ENCODE results near the gene WWC2.
"Not testable (repeated sequence)": the region's sequence is repeated elsewhere in the genome, so short reads cannot be mapped to it uniquely, and the experiment has no call there.

The WWC2 gene

DNA sequence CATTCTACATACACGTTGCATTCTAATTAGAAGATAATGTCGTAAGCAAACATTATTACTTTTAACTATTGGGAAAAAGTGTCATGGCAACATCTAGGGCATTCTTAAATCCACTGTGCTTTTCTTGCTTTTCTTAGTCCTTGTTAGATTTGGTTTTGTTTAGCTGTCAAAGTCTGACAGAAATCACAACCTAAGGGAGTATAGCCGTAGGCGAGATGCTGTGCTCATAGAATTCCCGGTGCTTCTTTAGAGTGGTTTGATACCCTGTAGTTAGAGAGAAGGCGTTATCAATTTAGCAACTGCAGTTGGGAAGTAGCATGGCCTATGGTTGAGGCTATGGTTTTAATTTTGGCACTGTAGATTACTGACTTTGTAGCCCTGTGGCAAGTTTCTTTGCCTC is 45.7 kb downstream of the WWC2 start:
- no peak for DNase-seq

DNA sequence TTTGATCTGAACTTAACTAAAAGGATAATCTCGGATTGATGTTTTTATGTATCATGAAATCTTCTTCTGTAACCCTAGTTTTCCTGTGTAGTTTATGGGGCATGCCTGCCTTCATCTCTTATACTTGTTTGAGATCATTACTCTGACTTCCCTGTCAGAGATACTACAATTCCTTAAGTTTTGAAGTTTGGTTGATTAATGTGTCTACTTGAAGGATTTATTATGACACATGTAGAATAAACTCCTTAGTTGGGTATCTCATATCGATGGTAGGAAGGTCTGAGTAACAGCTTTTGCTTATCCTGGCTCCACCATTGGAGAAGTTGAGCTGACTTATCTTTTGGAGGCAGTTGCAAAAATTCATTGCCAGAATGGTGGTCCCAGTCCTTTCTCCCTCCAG is 46.7 kb downstream of the WWC2 start:
- no peak for DNase-seq

DNA sequence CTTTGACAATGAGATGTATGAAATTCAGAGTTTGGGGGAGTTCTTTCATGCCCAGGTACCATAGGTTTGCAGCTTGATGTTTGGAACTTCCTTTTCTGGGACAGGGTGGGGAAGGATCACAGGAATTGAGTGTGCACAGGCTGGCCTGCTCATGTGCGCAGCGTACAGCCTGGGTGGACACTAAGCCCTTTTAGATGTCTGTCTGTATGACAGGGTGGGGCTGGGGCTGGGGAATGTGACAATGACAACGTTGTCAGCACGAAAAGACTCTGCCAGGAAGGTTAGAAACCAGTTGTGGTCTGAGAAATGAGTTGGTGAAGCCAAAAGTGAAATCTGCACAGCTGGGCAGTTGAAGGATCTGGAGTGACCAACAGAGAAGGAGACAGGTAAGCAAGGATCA is 47.4 kb downstream of the WWC2 start:
- DNase-seq, result no peak

DNA sequence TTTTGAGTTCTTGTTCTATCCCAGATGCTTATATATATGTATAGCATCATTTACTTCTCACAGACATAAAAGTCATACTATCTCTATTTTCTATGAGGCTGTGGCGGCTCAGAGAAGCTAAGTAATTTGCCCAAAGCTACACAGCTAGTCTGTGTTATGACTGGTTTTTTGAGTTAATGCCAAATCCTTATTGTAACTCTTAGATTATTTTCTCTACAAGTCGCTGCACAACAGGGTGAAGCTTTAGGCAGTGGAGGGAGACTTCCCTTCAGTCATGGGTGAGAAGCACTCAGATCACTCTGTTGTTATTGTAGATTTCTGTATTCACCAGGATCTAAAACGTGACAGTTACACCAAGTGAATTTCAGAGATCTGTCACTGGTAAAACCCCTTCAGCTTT is 48.1 kb downstream of the WWC2 start:
- no peak for DNase-seq

DNA sequence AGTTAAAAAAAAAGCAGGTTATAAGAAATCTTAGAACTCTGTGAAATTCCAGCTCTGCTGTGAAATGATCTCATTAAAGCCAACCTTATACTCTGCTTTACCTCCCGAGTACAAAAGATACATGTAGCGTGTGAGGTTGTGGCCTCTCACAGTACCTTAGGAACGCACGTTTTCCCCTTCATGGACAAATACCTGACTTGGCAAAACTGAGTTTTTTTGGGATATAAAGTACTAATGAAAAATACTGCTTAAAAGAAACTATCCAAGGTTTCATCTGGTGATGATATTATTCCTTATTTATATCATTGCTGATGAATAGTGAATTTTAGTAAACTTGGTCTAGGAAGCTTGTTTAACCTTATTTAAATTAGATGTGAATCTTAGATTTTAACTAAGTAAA is 48.9 kb downstream of the WWC2 start:
- no peak for DNase-seq

DNA sequence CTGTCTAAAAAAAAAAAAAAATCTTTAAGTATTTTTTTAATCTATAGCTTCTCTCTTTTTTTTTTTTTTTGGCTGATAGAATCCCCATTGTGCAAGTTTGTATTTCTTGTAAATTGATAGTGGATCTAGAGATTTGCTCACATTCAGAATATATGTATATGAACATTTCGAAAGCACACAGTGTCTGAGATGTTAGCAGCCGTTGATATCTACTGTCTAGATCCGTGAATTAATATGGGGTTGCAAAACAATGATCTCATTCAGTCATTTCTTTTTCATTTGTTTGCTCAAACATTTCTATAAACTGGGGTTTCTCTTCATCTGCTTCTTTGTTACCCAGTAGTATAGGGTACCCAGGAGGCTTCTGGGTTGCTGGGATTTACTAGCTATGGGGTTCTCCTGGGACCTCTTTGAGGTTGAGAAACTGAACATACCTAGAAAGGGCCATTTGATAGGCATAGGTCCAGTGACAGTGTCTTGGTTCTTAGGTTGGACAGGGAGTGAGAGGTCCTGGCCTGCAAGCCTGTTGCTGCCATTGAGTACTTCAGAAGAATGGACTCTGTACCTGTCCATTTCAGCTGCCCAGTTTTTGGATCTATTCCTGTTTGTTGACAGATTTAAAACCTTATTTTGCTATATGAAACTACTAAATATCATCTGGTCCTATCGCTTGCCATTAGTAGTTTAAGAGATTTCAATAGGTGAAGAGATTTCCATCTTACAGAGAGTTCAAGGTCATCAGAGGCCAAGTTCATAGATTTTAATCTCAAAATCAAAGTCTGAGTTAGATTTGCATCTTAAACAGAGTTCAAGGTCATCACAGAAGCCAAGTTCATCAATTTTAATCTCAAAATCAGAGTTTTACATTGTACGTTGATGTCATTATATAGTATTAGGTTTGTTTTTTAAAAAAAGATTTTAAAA is 50.8 kb downstream of the WWC2 start:
- DNase-seq, result no peak

DNA sequence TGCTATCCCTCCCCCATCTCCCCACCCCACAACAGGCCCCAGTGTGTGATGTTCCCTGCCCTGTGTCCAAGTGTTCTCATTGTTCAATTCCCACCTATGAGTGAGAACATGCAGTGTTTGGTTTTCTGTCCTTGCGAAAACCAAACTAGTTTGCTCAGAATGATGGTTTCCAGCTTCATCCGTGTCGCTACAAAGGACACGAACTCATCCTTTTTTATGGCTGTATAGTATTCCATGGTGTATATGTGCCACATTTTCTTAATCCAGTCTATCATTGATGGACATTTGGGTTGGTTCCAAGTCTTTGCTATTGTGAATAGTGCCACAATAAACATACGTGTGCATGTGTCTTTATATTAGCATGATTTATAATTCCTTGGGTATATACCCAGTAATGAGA is 51.6 kb downstream of the WWC2 start:
- DNase-seq, result not testable (repeated sequence)

DNA sequence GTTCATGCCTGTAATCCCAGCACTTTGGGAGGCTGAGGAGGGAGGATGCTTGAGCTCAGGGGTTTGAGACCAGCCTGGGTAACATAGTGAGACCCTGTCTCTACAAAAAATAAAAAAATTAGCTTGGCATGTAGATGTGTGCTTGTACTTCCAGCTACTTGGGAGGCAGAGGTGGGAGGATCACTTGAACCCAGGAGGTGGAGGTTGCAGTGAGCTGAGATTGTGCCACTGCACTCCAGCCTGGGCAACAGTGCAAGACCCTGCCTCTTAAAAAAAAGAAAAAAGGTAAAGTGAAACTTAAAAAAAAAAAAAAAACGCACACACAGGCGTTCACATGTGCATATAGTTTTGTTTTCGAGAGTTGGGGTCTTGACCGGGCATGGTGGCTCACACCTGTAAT is 53.2 kb downstream of the WWC2 start:
- not testable (repeated sequence) for DNase-seq

DNA sequence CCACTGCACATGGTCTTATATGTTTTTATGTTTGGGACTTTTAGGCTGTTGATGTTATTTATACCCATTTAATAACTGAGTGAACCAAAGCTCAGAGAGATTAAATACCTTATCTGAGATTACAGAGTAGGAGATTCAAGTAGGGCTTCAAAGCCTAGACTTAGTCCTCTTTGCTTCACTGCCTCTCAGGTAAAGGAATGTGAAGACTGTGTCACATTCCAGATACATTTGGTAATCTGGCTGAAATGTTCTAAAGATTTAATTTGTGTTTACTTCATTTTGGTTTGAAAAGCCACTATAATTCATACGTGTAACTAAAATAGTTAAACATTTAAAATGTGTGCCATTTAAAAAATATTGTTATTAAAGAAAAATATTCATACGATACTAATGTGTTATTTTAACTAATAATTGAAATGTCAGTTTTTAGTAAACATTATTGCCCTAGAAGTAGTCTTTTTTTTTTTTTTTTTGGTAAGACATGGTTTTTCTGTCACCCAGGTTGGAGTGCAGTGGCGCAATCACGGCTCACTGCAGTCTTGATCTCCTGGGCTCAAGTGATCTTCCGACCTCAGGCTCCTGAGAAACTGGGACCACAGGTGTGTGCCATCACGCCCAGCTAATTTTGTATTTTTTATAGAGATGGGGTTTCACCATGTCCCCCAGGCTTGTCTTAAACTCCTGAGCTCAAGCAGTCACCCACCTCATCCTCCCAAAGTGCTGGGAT is 54.3 kb downstream of the WWC2 start:
- DNase-seq, result no peak

DNA sequence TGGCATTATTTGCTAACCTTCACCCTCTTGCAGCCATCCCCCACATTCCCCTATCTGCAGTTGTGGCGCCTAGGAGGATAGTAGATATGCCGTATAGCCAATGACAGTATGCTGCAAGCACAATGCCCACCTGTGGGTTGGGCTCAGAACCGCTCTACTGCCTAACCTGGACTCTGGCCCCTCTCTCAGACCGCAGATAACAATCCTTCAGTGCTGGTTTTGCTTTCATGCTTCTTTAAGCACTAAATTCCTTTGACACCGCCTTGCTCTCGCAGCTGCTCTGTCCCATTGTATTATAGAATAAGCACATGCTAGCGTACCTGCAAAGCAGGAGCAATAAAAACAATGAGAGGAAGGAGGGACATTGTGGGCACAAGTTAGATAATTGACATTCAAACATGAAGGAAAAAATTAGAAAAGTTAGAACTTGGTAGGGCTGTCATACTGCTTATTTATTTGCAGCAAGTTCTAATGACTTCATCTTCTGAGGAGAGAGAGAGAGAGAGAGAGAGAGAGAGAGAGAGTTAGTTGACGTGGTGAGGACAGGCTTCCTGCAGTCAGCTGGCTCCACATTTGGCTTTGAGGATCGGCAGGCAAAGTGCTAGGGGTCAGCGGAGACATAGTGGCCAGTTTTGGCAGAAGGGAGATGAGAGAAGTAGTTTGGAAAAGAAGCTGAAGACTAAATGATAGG is 55.8 kb downstream of the WWC2 start:
- no peak for DNase-seq

DNA sequence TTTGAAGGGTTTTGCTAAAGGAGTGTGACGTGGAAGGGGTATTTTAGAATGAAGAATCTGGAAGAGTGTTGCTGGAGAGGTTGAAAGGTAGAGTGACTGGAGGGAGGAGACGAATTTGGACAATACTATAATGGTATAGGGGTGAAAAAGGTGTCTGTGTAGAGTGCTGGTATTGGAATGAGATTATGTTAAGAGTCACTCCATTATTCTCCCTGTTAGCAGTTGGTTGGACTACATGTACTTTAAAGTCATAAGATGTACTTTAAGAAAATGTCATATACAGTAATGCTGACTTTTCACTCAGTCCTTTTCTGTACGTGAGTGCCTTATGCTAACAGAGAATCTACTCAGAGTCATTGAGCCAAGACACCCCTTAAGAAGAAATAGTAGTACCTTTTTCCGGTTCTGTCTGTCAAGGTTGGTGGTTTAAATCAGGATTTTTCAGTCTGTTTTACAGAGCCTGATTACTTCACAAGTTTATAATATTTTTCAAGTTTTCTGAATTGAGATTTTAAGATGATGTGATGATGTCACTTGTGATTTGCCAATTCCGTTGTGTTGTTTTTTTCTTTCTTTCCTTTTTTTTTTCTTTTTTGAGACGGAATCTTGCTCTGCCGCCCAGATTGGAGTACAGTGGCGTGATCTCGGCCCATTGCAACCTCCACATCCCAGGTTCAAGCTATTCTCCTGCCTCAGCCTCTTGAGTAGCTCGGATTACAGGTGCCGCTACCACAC is 56.6 kb downstream of the WWC2 start:
- DNase-seq, result no peak

DNA sequence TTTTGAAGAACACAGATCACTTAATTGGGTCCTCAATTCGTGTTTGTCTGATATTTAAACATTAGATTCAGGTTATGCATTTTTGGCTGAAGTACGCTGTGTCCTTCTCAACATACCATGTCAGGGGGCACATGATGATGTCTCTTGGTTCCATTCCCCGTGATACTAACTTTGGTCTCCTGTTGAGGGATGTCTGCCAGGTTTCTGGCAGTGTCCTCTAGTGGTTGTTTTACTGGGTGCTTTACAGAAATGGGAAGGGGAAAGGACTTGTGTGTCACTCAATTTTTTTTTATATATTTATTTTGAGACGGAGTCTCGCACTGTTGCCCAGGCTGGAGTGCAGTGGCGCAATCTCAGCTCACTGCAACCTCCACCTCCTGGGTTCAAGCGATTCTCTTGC is 58.2 kb downstream of the WWC2 start:
- DNase-seq, result no peak

DNA sequence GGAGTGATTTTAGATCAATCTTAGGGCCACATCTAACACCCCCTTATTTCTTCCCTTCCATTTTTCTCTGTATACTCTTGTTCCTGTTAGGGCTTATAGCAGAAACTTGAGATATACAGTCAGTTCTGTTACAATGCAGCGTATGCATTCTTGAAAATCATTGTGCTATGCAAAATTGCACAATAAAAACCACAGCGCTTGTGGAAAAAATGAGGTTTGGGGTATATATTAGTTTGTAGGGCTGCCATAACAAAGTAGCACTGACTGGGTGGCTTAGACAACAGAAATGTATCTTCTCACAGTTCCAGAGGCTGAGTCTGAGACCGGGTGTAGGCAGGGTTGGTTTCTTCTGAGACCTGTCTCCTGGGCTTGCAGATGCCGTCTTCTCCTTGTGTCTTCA is 59.0 kb downstream of the WWC2 start:
- DNase-seq, result no peak

DNA sequence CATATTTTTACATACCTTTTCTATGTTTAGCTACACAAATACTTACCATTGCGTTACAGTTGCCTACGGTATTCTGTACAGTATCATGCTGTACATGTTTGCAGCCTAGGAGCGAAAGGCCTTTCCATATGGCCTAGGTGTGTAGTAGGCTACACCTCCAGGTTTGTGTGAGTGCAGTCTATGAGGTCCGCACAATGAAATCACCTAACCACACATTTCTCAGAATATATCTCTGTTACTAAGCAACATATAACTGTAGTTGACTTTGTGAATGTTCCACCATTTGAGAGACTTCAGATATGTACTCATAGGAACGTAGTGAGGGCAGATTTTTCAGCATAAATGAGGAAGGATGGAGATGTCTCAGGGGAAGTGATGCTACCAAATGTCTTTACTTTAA is 62.6 kb downstream of the WWC2 start:
- no peak for DNase-seq

DNA sequence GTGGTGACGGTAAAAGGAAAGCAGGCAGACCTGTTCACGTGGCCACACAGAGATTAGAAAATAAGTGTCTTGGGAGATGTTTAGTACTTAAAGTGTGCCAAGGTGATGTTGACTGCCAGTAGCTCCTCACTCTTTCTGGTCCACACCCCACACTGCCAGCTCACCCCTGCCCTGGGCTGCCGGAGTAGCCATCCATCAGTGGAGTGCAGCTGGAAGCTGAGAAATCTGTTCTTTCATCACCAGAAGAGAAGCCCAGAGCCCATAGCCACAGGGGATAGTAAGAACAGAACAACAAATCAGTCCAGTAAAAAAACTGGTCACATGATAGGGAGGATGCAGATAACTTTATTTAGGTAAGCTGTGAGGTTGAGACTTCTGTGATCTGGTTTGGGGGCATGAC is 64.1 kb downstream of the WWC2 start:
- no peak for DNase-seq

DNA sequence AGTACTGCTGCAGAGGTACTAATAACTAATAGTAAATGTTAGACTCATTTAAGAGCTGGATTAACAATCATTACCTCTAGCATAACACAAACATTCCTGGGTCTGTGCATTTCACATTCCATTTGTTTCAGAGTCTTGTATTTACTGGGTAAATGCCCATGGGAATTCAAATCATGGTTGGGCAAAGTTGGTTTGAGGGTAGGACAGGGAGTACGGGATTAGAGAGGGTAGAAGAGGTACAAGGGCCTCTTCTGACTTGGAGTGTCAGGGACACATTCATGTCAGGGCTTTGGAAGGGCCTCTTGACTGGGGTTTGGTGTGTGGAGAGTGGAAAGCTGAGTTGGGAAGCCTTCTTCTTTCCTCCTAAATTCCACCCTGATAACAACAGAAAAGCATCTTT is 65.9 kb downstream of the WWC2 start:
- DNase-seq, result no peak

DNA sequence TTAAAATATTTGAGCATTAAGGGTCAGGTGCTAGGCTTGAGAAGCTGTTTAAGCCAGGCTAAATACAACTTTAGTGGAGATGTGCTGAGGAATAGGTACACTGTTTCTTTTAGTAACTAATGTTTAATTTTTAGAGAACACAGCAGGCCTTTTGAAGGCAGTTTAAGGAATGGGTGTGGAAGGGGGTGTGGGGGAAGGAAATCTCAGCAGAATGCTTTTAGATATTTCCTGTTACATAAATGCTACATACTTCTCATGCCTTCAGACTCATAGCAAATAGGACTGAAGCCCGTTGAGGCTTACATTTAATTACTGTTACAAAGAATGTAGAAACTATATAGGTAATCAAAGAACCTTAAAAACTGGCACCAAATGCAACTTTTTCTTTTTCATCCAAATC is 66.3 kb downstream of the WWC2 start:
- DNase-seq, result no peak

DNA sequence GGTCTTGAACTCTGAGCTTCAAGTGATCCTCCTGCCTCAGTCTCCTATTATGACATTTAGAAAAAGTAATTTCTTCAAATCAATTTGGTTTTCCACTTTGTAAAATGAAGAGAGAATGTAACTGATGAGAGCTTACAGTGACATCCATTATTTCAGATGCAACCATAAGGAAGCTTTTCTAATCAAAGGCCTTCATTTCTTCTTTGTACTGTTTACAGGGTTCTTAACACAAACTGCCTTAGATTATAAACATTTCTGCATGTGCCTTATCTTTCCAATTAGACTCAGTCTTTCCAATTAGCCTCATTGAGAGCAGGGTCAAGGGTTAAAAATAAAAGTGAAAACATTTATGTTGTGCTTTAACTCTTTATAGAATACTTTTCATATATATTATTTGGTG is 71.8 kb downstream of the WWC2 start:
- no peak for DNase-seq

DNA sequence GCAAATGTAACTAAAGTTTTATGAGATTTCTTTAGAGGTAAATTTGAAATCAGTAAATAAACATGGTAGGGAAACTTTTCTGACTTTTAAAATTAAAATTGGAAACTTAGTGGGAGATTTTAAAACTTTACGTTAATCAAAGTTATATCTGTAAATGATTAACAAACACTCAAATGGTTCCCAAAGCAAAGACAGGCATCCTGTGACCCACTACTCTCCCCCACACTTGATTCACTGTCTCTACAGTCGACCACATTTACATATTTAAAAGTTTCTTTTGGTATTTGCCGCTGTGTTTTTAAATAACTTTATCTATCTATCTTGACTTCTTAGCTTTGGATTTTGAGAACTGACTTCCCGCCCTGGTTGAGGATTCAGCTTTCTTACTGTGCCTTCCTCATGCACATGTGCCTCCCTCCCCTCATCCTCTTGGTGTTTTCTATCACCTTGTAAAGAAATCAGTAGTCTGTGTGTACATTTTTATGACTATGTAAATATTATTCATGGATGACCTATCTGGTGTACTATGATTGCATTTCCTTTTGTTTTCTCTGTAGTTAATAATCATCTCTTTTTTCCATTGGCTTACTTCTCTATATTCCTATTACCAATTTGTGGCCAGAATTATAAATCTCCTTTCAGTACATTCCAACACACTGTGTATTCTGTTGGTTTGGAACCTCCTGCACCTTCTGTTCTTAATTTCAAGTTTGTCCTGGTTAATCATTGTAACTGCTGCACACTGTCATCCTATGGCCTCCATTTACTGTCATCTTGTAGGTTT is 72.6 kb downstream of the WWC2 start:
- DNase-seq, result no peak

DNA sequence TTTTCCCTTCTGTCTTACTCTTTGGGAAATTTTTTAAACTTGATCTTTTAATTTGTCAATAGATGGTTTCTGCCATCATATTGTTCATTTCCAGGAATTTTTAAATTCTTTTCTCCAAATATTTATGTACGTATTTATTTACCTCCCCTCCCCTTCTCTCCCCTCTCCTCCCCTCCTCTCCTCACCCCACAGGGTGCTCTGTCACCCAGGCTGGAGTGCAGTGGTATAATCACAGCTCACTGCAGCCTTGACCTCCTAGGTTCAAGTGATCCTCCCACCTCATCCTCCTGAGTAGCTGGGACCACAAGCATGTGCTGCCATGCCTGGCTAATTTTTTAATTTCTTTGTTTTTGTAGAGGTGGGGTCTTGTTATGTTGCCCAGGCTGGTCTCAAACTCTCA is 73.8 kb downstream of the WWC2 start:
- DNase-seq, result no peak

DNA sequence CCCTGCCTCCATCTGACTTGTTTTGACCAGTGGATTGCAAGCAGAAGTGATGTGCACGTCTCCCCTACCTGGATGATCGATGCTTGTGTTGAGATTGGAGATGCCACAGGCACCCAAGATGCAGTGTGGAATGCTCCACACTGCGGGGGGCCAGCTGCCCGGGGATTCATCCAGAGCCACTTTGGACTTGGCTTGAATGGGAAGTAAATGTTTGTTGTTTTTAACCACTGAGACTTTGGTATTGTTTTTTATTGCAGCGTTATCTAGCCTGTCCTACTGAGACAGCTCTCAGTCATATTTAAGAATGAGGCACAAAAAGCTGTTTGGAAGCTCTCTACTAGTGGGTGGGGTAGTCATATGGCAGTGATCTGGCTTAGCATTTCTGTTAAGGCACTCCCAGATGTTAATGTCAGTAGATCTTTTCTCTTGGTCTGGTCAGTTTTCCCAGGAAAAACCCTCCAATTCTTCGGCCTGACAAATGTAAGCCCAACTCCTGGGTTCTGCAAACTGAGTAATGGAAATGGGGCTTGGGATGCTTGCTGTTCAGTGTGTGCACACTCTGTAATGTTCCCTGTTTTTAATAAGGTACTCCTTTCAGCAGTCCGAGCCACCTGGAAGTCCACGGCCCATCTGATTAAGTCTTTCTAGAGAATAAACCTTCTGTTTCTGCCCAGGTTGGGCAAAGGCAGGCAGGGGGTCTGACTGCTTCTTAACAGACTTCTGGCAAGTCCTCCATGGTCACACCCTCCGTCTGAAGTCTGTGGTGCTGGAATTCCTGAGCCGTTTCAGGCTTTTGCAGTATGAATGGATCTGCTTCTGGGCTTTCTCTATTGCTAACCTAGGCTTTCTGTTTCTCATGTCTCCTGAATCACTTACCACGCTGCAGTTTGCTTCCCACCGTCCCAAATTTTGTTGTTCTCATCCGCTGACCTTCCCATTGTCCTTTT is 74.8 kb downstream of the WWC2 start:
- DNase-seq, result no peak

Data from stimulated activated CD4-positive, alpha-beta T cell treated with anti-CD3 and anti-CD28 coated beads, Interleukin-15, amount 100 ng/mL, for 24 hours (primary cell).